PFSK-1 (cell line): Measurements from ENCODE around the gene OR10H5.

ENCODE experiments used
- FOXP2 ChIP-seq: optimal IDR thresholded peaks from 2 replicates; pipeline ENCODE3; 2011; ENCODE audit warnings: borderline replicate concordance, control low read depth, inconsistent platforms; ENCODE audit not compliant: insufficient read depth; ENCODE audit errors: extremely low read length, extremely low read depth
- POLR2AphosphoS5 ChIP-seq: IDR thresholded peaks from 2 replicates; pipeline ENCODE4 v1.6.1; 2012; ENCODE audit warnings: low read depth, mild to moderate bottlenecking, control low read depth, low read length, moderate library complexity
- SIN3A ChIP-seq: IDR thresholded peaks from 2 replicates; pipeline ENCODE4 v1.6.1; 2012; ENCODE audit warnings: mild to moderate bottlenecking, low read length, moderate library complexity, borderline replicate concordance; ENCODE audit not compliant: insufficient read depth
- TAF1 ChIP-seq: IDR thresholded peaks from 2 replicates; pipeline ENCODE4 v1.6.1; 2012; ENCODE audit warnings: low read length, control low read depth, borderline replicate concordance; ENCODE audit not compliant: insufficient read depth
- TF ChIP-seq, protein P1 (sequence below), 2 experiments: IDR thresholded peaks; 2 replicates each; pipeline versions ENCODE4 v1.6.1 to v1.8.0; 2011 to 2012; ENCODE audit warnings: low read depth in 2 of 2, low read length in 2 of 2, control low read depth in 1 of 2, inconsistent platforms in 1 of 2, mild to moderate bottlenecking in 1 of 2, moderate library complexity in 1 of 2; ENCODE audit not compliant: insufficient read depth in 1 of 2

Gene OR10H5

DNA sequence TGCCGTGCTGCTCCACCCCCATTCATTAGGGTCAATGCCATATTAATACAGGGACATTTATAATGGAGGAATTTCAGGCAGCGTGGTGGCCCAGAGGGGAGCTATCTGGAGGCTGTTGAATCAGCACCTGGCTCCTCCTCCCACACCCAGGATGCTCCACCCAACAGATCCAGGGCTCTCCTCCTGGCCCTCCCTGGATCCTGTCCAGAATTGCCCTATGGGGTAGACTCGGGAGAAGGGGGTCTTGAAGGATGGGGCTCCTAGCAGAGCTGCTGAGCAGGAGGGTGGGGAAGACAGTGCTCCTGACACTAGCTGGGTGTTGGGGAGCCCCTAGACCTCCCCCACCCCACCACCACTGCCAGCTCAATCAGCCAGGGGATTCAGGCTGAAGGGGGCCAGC is 5.2 kb upstream of the OR10H5 start:
- TF ChIP-seq TAF1 (no peak), POLR2AphosphoS5 (no peak), FOXP2 (no peak), SIN3A (no peak)
- TF ChIP-seq, protein P1, sequence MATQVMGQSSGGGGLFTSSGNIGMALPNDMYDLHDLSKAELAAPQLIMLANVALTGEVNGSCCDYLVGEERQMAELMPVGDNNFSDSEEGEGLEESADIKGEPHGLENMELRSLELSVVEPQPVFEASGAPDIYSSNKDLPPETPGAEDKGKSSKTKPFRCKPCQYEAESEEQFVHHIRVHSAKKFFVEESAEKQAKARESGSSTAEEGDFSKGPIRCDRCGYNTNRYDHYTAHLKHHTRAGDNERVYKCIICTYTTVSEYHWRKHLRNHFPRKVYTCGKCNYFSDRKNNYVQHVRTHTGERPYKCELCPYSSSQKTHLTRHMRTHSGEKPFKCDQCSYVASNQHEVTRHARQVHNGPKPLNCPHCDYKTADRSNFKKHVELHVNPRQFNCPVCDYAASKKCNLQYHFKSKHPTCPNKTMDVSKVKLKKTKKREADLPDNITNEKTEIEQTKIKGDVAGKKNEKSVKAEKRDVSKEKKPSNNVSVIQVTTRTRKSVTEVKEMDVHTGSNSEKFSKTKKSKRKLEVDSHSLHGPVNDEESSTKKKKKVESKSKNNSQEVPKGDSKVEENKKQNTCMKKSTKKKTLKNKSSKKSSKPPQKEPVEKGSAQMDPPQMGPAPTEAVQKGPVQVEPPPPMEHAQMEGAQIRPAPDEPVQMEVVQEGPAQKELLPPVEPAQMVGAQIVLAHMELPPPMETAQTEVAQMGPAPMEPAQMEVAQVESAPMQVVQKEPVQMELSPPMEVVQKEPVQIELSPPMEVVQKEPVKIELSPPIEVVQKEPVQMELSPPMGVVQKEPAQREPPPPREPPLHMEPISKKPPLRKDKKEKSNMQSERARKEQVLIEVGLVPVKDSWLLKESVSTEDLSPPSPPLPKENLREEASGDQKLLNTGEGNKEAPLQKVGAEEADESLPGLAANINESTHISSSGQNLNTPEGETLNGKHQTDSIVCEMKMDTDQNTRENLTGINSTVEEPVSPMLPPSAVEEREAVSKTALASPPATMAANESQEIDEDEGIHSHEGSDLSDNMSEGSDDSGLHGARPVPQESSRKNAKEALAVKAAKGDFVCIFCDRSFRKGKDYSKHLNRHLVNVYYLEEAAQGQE (IDR thresholded peaks at IDR 0.05; ENCODE audit: insufficient read depth in 1 of 2, low read depth in 2 of 2, low read length in 2 of 2) = no peak

DNA sequence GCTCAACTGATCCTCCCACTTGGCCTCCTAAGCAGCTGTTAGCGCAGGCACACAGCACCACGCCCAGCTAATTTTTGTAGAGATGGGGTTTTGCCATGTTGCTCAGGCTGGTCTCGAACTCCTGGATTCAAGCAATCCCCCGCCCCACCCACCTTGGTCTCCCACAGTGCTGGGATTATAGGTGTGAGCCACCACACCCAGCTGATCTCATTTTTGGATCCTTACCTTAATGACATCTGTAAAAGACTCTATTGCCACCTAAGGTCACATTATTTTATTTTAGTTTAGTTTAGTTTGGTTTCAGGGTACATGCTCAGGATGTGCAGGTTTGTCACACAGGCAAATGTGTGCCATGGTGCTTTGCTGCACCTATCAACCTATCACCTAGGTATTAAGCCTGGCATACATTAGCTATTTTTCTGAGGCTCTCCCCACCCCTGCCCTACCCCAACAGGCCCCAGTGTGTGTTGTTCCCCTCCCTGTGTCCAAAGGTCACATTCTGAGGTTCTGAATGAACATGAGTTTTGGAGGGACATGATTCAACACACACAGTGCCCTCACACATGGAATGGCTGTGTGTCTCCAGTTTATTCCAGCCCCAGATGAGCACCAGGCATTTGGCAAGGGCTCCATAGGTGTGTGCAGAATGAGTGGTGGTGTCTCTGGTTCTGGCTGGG is 1.3 kb downstream of the OR10H5 start:
- no peak for TF ChIP-seq FOXP2
- no peak for TF ChIP-seq TAF1
- no peak for TF ChIP-seq SIN3A
- TF ChIP-seq, protein P1 (IDR thresholded peaks at IDR 0.05; ENCODE audit: insufficient read depth in 1 of 2, low read depth in 2 of 2, low read length in 2 of 2) = no peak
- TF ChIP-seq POLR2AphosphoS5 = no peak

DNA sequence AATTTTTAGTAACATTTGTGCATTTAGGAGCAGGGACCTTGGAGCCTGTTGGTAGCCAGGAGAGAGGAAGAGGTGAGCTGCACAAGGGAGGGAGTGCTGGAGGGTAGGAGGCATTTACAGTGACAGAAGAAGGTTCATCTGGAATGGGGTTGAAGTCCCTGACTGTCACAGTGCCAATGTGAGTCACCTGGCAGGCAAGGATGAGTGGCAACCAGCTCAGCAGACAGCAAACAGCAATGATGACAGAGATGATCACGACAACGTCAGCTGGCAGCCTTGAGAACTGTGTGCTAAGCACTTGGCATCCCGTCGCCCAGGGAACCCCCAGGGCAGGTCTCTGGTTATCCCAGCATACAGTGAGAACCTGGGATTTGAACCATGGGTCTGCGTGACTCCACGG is 2.6 kb downstream of the OR10H5 start:
- no peak for TF ChIP-seq FOXP2
- TF ChIP-seq POLR2AphosphoS5 = no peak
- no peak for TF ChIP-seq SIN3A
- TF ChIP-seq TAF1 = no peak
- TF ChIP-seq, protein P1 (IDR thresholded peaks at IDR 0.05; ENCODE audit: insufficient read depth in 1 of 2, low read depth in 2 of 2, low read length in 2 of 2) = no peak

DNA sequence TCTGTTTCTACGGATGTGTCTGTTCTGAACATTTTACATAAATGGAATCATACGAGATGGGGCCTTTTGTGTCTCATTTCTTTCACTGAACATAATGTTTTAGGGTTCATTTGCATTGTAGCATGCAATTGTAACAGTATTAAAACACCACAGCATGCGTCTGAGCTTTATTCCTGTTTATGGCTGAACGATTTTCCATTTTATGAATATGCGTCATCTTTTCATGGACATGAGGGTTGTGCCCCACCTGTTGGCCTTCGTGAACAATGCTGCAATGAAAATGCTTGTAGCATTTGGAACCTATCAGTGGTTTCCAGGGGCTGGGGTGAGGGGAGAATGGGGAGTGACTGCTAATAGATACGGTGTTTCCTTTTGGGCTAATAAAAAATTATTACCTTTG is 22.9 kb downstream of the OR10H5 start:
- TF ChIP-seq TAF1 = no peak
- TF ChIP-seq SIN3A = no peak
- TF ChIP-seq POLR2AphosphoS5 = no peak
- no peak for TF ChIP-seq FOXP2
- TF ChIP-seq, protein P1 (IDR thresholded peaks at IDR 0.05; ENCODE audit: insufficient read depth in 1 of 2, low read depth in 2 of 2, low read length in 2 of 2) = no peak; a peak in 1 of 4 replicates
